Epithelial cell of prostate (primary cell): Measurements from ENCODE around the gene KLHL29.
"Not testable (repeated sequence)": the region's sequence is repeated elsewhere in the genome, so short reads cannot be mapped to it uniquely, and the experiment has no call there.

ENCODE experiments used
- DNase-seq: peaks from one replicate; pipeline ENCODE4 v3.0.0-alpha.2; 2011; ENCODE audit warnings: low read depth, low spot score
- H3K27ac ChIP-seq: fragments of 450-650 bp; 2 replicates; pipeline ENCODE4 v1.5.1; 2017; ENCODE audit warnings: mild to moderate bottlenecking

Gene KLHL29

DNA sequence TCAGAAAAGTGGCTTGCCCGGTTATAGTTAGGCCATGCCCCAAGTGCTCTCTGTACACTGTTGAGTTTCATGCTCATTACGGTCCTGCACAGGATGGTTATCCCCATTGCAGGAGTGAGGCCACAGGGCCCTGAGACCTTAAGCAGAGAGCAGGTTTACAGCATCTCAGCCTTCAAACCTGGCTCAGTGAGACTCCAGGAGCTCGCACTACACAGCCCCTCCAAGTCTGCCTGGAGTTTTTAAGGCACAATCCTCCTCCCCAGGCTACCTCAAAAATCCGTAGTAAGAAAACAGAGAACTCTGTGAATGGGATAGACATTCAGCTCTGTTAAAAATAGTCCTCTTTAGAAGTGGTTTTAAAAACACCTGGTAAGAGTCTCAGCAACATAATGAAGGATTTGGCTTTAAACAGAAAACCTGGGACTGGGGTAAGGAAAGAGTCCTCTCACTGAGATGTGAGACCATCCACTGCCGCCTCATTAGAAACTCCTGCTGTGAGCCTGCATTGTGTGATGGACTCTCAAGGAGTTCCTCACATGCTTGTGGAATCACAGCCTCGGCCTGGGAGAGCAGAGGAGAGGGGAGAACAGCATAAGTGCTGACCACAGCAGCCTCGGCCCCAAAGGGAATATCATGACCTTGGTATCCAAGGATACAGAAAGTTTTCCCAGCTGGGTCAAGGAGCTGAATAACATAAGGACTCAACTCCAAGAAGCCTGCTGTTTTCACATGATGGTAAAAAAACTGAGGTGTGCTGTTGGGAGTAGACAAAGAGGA, 327.2 kb downstream of the KLHL29 start:
- no peak overlapping the region for H3K27ac ChIP-seq
- DNase-seq: no peak

DNA sequence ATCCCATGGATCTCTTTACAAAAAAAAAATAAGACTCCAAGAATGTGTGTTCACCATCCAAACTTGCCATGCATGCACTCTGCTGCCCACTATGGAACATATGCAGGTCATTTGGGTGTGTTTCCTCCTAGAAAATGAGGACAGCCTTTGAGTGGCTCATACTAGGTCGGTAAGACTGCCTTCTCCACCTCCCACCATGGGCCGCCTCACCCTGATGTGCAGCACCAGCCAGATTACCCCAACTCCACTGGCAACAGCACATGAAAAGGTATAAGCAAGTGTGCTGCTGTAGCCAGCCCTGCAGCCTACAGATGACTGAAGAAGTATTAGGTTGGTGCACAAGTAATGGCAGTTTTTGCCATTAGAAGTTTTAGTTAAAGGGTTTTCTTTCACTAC, 327.8 kb downstream of the KLHL29 start:
- DNase-seq: no peak
- H3K27ac ChIP-seq: no peak overlapping the region

DNA sequence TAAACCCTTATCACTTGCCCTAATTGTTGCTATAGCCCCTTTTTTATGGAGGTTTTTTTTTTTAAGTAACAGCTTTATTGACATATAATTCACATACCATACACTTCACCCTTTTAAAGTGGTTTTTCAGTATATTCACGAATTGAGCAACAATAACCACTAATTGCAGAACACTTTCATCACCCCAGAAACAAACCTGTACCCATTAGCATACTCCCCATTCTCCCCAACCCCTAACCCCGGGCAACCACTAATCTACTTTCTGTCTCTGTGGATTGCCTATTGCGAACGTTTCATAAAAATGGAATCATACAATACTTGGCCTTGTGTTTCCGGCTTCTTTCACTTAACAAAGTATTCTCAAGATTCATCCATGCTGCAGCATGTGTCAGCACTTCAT, 328.4 kb downstream of the KLHL29 start:
- no peak for DNase-seq
- no peak overlapping the region for H3K27ac ChIP-seq

DNA sequence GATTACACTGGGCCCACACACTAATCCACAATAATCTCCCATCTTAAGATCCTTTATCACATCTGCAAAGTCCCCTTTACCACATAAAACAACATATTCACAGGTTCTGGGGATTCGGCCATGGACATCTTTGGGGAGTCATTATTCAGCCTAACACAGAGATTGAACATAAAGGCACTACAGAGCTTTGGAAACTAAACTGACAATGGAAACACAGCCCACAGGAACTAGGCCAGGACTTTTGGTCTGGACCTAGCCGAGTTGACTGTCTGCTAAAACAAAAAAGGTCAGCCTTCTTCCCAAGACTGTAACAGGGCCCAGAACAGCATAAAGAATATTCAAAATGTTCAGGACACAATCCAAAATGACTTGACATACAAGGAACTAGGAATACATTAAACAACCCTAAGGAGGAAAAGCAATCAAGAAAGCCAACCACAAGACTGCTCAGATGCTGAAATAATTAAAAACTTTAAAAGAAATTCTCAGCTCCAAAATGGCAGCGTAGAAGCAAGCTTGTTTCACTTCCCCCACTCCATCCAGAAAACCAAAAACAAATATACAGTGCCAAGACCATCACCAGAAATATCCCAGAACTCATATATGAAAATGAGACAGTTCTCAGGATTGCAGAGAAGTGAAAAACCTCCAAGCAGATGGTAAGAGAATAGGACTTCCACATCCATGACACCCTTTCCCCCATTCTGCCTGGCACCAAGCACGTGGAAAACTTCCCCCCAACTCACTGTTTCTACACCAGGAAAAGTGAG, 334.1 kb downstream of the KLHL29 start:
- DNase-seq: no peak
- H3K27ac ChIP-seq: no peak overlapping the region

DNA sequence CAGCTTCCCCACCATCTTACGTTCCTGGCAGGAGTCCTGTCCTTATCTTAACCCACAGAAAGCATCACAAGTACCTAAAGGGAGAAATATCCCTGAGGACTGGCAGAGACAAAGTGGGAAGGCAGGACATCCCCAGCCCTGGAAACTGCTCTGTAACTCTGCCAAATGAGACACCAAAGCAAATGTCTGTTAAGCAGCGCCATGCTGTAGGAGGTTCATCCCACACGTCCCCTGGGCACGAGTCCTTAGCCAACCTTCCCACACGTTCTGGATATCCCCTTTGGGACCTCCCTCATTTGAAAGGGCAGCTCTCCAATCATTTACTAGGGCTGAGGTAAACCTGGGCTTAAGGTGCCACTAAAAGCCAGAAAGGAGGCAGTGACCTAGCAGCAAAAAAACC, 334.7 kb downstream of the KLHL29 start:
- H3K27ac ChIP-seq: no peak overlapping the region
- no peak for DNase-seq

DNA sequence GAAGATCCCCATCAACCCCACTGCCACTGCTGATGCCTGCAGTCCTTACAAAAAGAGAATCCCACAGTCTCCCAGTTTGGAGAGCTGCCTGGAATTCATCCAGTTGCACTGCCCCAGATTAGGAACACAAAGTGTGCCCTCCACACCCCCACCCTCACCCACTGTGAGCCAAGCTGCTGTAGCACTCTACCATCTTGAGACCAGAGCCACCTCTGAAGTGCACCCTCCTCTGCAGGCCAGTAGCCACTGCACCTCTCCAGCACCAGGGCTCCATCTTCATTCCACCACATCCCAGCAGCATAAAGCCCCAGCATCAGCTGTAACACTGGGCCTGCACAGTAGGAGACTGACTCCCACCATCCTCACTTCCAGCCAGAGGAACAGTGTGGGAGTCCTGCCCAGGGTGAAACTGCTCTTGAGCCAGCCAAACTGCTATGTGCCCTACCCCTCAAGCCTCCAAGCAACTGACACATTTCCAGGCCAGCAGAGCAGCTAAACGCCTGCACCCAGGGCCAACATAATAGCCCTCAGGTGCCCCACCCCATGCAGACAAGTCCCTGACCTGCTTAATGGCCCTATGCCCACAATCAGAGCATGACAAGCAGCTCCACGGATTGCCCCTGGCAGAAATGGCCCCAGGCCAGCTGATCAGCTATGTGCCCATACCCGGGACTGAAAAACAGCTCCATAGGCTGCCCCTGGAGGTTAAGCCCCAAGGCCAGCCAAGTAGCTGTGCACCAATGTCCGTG, 335.9 kb downstream of the KLHL29 start:
- no peak overlapping the region for H3K27ac ChIP-seq
- no peak for DNase-seq

DNA sequence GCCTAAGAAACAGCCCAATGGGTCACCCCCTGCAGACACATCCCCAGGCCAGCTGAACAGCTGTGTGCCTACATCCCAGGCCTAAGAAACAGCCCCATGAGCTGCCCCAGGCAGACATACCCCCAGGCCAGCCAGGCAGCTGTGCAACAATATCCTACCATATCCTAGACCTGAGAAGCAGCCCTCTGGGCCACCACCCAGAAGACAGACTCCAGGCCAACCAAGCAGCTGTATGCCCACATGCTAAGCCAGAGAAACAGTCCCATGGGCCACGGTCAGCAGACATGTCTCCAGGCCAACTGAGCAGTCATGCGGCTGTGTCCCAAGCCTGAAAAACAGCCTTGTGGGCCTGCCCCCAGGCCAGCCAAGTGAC, 336.5 kb downstream of the KLHL29 start:
- DNase-seq: no peak
- H3K27ac ChIP-seq: no peak overlapping the region

DNA sequence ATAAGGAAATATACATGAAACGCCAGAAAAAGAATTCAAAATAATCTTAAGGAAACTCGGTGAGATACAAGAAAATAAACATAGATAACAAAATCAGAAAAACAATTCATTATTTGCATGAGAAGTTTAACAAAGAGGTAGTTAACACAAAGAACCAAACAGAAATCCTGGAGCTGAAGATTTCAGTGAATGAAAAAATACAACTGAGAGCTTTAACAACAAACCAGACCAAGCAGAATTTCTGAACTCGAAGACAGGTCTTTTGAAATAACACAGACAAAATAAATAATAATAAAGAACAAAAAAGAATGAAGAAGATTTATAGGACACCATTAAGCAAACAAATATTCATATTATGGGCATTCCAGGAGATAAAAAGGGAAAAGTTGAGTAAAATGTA, 337.3 kb downstream of the KLHL29 start:
- H3K27ac ChIP-seq: peak overlapping the region; percentile 54
- no peak for DNase-seq

DNA sequence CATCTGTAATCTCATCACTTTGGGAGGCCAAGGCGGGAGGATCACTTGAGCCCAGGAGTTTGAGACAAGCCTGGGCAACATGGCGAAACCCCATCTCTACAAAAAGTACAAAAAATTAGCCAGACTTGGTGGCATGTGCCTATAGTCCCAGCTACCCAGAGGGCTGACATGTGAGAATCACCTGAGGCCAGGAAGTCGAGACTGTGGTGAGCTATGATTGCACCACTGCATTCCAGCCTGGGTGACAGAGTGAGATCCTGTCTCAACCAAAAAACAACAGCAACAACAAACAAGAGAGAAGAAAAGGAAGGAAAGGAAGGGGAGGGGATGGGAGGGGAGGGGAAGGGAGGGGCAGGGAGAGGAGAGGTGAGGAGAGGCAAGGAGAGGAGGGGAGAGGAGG, 338.1 kb downstream of the KLHL29 start:
- peak overlapping the region; percentile 54 for H3K27ac ChIP-seq
- peak; percentile 22 for DNase-seq

DNA sequence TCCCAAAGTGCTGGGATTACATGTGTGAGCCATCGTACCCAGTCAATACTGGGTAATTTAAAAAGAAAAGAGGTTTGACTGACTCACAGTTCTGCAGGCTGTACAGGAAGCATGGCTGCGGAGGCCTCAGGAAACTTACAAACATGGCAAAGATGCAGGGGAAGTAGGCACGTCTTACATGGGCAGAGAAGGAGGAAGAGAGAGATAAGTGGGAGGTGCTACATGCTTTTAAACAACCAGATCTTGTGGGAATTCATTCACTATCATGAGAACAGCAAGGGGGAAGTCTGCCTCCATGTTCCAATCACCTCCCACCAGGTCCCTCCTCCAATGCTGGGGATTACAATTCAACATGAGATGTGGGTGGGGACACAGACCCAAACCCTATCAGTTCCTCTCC, 349.4 kb downstream of the KLHL29 start:
- no peak for DNase-seq

DNA sequence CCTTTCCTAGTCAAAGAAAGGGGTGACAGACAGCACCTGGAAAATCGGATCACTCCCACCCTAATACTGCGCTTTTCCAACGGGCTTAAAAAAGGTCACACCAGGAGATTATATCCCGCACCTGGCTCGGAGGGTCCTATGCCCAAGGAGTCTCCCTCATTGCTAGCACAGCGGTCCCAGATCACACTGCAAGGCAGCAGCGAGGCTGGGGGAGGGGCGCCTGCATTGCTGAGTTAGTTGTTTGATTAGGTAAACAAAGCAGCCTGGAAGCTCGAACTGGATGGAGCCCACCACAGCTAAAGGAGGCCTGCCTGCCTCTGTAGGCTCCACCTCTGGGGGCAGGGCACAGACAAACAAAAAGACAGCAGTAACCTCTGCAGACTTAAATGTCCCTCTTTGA, 351.8 kb downstream of the KLHL29 start:
- not testable (repeated sequence) for DNase-seq, H3K27ac ChIP-seq

More for the DNA sequence above, 349.4 kb downstream of the KLHL29 start:
- no peak overlapping the region for H3K27ac ChIP-seq

DNA sequence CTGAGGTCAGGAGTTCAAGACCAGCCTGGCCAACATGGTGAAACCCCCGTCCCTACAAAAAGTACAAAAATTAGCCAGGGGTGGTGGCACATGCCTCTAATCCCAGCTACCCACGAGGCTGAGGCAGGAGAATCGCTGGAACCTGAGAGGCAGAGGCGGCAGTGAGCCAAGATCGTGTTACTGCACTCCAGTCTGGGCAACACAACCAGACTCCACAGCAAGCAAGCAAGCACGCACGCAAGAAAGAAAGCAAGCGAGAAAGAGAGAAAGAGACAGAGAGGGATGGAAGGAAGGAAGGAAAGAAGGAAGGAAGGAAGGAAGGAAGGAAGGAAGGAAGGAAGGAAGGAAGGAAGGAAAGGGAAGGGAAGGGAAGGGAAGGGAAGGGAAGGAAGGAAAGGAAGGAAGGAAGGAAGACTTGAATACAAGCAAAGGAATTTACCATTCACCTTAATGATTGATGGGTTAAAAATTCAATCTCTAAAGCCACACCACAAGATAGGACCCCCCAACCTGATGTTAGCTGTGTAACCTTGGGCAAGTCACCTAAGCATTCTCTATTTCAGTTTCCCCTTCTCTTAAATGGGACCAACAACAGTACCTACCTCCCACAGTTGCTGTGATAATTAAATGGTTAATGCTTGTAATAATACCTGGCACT, 360.2 kb downstream of the KLHL29 start:
- DNase-seq: no peak

DNA sequence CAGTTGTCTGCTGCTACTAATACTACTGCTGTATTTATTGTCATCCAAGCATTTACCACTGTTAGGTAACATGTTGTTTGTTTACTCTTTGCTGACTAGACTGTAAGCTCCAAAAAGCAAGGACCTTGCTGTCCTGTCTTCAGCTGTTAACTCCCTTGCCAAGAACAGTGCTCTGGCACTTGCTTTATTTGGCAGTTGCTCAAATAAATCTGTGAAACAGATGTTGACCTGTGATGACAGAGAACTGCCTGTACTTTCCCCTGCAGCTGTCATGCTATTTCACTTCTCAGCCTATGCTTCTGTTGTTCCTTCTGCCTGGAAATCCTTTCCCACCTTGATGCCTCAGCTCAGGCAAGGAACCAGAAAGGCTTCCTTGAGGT, 360.7 kb downstream of the KLHL29 start:
- peak; percentile 12 for DNase-seq
- H3K27ac ChIP-seq: no peak overlapping the region

More for the DNA sequence above, 360.2 kb downstream of the KLHL29 start:
- no peak overlapping the region for H3K27ac ChIP-seq

DNA sequence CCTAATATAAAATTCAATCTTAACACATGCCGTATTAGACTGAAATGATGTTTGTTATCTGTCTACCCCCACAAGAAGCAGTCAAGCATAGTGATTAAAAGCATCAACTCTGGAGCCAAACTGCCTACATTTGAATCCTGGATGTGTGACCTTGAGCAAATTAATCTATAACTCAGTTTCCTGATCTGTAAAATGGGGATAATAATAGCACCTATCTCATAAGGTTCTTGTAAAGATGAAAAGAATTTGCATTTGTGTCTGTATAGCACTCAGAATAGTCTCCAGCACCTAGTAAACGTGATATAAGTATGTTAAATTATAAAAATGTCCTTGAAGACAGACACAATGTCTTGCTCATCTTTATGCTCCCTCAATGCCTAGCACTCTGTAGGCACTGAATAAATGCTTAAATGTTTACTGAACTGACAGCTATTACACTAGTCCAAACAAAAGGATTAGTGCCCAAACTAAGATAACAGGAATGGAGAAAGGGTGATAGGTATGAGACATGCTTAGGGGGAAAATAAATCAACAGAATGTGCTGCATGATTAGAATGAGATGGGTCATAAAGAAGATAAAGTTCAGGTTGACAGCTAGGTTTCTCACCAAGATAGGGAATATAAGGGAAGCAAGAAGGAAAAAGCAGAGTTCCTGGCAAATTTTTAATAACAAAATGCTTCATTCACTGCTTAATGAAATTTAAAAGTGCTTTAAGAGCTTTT, 361.3 kb downstream of the KLHL29 start:
- H3K27ac ChIP-seq: no peak overlapping the region
- no peak for DNase-seq

DNA sequence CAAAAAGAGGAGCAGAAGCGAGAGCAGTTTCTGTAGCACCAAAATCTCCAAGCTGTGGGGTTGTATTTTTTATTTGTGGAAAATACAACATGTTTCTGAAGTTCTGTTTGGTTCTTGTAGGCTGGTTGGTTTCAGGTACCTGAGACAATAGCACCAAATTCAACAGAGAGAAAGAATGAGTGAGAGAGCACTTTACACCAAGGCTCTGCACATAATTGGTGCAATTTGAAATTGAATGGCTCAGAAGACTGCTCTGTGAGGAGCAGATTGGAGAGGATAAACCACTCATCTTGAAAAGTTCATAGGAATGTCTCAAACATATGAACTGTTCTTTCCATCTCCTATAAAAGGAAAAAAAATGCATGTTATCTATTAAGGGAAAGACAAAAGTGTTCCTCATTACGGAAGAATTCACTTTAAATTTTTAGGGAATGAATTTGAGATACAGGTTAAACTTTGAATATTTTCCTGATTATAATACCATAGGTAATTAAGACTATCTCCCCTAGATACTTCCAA, 366.8 kb downstream of the KLHL29 start:
- H3K27ac ChIP-seq: no peak overlapping the region
- DNase-seq: no peak

DNA sequence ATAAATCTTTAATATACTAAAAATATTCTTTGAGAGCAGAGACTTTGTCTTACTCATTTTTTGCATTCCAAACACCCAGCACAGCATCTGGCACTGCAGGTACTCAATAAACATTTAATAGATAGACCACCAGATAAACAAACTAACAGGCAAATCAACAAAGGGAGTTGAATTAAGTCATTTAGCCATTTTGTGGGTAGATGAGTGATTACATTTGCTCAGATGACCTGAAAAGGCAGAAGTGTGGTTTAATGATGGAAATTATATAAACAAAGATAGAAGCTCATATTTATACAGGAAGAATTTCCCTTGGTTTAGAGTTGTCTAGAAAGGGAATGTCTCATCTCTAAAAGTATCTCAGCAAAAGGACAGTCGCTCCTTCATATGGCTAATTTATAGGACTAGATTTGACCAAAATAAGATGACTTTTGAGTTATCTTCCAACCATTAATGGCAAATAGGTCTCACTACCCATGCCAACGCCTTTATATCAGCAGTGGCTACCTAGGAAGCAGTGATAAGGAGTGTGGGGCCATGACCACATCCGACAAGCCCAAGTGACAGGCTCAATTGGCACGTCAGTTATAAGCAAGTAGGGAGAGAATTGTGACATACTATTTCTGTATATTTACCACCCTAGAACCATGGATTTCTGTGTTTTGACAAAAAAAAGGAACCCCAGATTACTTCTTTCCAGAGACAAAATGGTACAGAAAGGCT, 368.5 kb downstream of the KLHL29 start:
- no peak overlapping the region for H3K27ac ChIP-seq
- DNase-seq: no peak

DNA sequence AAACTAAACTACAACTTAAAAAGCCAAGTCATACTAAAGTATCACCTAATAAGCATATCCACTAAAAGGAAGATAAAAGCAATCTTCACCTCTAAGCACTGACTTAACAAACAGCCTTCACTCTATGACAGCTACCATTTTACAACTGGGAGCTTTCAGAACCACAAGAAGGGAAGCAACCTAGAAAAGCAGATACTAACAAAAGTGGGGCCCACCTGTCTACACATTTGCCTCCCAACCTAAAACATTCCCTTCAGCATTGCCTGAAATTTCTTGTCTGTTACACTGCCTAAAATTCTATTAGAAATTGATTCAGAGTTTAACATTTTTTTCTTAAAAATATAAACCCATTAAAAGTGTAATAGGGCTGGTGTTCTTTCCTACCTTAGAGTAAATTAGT, 370.0 kb downstream of the KLHL29 start:
- H3K27ac ChIP-seq: no peak overlapping the region
- DNase-seq: no peak

DNA sequence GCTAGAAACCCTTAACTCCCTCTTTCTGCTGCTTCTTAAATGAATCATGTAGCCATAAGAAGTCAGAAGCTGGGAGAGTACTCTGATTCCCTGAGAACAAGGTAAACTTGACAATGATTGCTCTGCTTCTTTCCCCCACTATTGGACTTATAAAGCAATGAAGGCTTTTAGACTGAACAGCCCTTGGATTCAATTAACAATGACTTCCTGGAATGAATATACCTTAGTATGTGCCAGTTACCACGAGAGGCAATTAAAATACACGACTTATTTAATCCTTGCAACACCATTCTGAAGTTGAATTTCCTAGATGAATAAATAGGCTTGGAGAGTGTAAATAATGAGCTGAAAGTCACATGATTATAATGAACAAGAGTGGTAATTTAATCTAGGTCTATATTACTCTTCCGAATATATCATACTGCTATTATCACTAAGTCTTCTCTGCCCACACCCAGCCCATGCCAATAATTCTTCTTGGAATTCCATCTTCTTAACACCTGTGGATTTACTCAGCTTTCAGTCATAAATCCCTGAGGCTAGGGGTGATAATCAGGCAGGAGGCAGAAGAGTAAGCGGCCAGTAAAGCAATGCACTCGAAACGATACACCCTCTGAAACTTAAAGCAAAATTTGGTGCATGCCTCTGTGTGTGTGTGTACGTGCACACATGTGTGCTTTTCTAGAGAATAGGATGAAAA, 371.8 kb downstream of the KLHL29 start:
- H3K27ac ChIP-seq: peak overlapping the region; percentile 84
- DNase-seq: no peak
